ENCODE results near the gene SLC16A2.

Gene SLC16A2
- 0.19 to 0.52 (median 0.52) reads per million in 3 donors for total RNA-seq

DNA sequence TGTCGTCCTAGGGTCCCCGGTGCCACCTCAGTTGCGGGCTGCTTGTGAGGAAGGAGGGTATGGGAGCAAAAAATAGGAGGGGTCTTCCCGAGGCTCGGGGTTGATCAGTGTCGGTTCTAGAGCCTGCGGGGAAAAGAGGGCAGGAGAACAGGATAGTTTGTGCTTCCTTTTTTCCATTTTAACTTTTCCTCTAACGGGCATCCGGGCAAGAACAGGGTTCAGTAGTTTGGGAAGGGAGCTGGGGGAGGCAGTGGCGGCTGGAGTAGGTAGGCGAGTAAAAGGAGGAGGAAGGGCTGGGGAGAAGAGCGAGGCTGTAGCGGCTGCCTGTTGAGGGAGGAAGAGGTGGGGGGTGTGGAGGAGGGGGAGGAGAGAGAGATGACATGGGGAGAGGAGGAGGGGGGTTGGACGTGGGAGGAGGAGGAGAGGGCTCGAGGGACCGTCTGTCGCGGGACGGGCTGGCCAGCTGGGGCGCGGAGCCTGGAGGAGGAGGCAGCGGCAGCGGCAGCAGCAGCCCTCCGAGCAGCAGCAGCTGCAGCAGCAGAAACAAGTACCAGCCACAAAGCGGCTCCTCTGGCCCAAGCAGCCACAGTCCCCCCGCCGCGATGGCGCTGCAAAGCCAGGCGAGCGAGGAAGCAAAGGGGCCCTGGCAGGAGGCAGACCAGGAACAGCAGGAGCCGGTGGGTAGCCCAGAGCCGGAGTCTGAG is at the start of gene SLC16A2:
TSS of gene SLC16A2 (plus strand) at position 458 of the 704 bp plus-strand sequence. CDS start at position 603, 145 bp downstream.
- no peak within 1 kb of the TSS for H3K27ac ChIP-seq (ENCODE audit: insufficient read depth, low read length, poor library complexity, severe bottlenecking)
- H3K36me3 ChIP-seq (ENCODE audit: control insufficient read depth, insufficient read depth, low read length) = no peaks in the 10 kb centered on the region
- peaks cover 5% of the 10 kb centered on the region for H3K27me3 ChIP-seq (replicated peaks; ENCODE audit: control insufficient read depth, insufficient read depth, low read length, poor library complexity, severe bottlenecking)
- peaks cover 5% of the 10 kb centered on the region for H3K4me1 ChIP-seq (ENCODE audit: control insufficient read depth, insufficient read depth, low read length, poor library complexity, severe bottlenecking)
- peak within 1 kb of the TSS; percentile 52 for H3K4me3 ChIP-seq (ENCODE audit: insufficient read depth, low read depth, low read length, poor library complexity, severe bottlenecking)
- H3K9me3 ChIP-seq (ENCODE audit: control insufficient read depth, low read length) = no peaks in the 10 kb centered on the region
- DNase-seq = no peak

GRCh38 chrX:74372272-74372671 is 49.0 kb upstream of the SLC16A2 start:
- Histone ChIP-seq H3K27ac (ENCODE audit: insufficient read depth, low read length, poor library complexity, severe bottlenecking) (no peak overlapping the region), H3K9me3 (ENCODE audit: control insufficient read depth, low read length) (no peaks in the 10 kb centered on the region), H3K27me3 (replicated peaks; ENCODE audit: control insufficient read depth, insufficient read depth, low read length, poor library complexity, severe bottlenecking) (no peaks in the 10 kb centered on the region), H3K4me1 (ENCODE audit: control insufficient read depth, insufficient read depth, low read length, poor library complexity, severe bottlenecking) (no peaks in the 10 kb centered on the region), H3K36me3 (ENCODE audit: control insufficient read depth, insufficient read depth, low read length) (no peaks in the 10 kb centered on the region), H3K4me3 (ENCODE audit: insufficient read depth, low read depth, low read length, poor library complexity, severe bottlenecking) (no peak overlapping the region)
- no peak for DNase-seq

DNA sequence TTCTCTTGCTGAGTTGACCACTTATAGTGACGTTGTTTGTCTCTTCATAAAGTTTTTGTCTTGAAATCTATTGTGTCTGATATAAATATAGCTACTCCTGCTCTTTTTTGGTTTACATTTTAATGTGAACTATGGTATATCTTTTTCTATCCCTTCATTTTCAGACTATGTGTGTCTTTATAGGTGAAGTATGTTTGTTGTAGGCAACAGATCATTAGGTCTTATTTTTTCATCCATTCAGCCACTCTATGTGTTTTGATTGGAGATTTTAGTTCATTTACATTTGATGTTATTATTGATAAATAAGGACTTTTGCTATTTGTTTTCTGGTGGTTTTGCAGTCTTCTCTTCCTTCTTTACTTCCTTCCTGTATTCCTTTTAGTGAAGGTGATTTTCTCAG is 44.0 kb upstream of the SLC16A2 start:
- no peak for DNase-seq
- Histone ChIP-seq H3K27ac (ENCODE audit: insufficient read depth, low read length, poor library complexity, severe bottlenecking) (no peak overlapping the region), H3K4me3 (ENCODE audit: insufficient read depth, low read depth, low read length, poor library complexity, severe bottlenecking) (no peak overlapping the region), H3K9me3 (ENCODE audit: control insufficient read depth, low read length) (no peaks in the 10 kb centered on the region), H3K4me1 (ENCODE audit: control insufficient read depth, insufficient read depth, low read length, poor library complexity, severe bottlenecking) (no peaks in the 10 kb centered on the region), H3K36me3 (ENCODE audit: control insufficient read depth, insufficient read depth, low read length) (no peaks in the 10 kb centered on the region), H3K27me3 (replicated peaks; ENCODE audit: control insufficient read depth, insufficient read depth, low read length, poor library complexity, severe bottlenecking) (no peaks in the 10 kb centered on the region)

DNA sequence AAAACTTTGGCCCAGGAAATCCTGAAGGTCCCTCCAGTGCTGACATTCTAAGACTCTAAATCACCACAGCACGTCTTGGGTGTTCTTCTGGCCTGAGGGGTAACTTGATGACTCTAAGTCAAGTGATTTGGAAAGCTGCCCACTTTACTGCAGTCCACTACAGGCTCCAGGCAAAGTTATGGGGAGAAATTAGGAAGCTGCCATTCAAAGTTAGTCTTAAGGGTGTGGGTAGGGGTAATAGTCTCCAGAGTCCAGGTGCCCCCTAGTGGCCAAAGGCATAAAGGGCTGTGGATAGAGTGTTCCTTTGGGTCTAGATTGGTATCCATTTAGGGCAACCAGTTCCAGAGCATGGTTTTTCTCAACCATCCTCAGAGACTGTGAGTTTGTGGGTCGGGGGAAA is 38.7 kb upstream of the SLC16A2 start:
- no peak overlapping the region for H3K27ac ChIP-seq (ENCODE audit: insufficient read depth, low read length, poor library complexity, severe bottlenecking)
- H3K4me3 ChIP-seq (ENCODE audit: insufficient read depth, low read depth, low read length, poor library complexity, severe bottlenecking) = no peak overlapping the region
- no peaks in the 10 kb centered on the region for H3K36me3 ChIP-seq (ENCODE audit: control insufficient read depth, insufficient read depth, low read length)
- no peaks in the 10 kb centered on the region for H3K4me1 ChIP-seq (ENCODE audit: control insufficient read depth, insufficient read depth, low read length, poor library complexity, severe bottlenecking)
- peak; percentile 0 to 13 (median 12) for DNase-seq
- no peaks in the 10 kb centered on the region for H3K9me3 ChIP-seq (ENCODE audit: control insufficient read depth, low read length)
- H3K27me3 ChIP-seq (replicated peaks; ENCODE audit: control insufficient read depth, insufficient read depth, low read length, poor library complexity, severe bottlenecking) = no peaks in the 10 kb centered on the region

DNA sequence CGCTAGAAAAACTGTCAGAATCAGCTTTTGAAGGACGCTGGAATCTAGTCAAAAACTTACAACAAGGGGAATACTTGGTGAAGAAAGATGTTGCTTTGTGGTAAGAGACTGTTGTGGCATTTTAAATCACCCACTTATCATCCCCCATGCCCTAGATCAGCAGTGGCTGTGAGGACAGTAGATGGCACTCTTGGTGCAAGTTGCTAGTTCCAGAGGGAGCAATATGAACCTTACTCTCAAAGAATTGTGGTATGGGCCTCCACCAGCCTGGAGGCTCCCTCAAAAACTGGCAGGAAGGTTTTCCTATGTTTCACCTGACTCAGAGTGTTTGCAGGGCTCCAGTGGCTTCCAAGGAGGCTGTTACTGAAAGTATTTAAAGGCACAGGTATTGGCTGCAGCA is 37.7 kb upstream of the SLC16A2 start:
- H3K9me3 ChIP-seq (ENCODE audit: control insufficient read depth, low read length) = no peaks in the 10 kb centered on the region
- H3K36me3 ChIP-seq (ENCODE audit: control insufficient read depth, insufficient read depth, low read length) = no peaks in the 10 kb centered on the region
- no peaks in the 10 kb centered on the region for H3K4me1 ChIP-seq (ENCODE audit: control insufficient read depth, insufficient read depth, low read length, poor library complexity, severe bottlenecking)
- H3K4me3 ChIP-seq (ENCODE audit: insufficient read depth, low read depth, low read length, poor library complexity, severe bottlenecking) = no peak overlapping the region
- DNase-seq = no peak
- no peaks in the 10 kb centered on the region for H3K27me3 ChIP-seq (replicated peaks; ENCODE audit: control insufficient read depth, insufficient read depth, low read length, poor library complexity, severe bottlenecking)
- H3K27ac ChIP-seq (ENCODE audit: insufficient read depth, low read length, poor library complexity, severe bottlenecking) = no peak overlapping the region

- Histone ChIP-seq H3K36me3 (ENCODE audit: control insufficient read depth, insufficient read depth, low read length) (no peaks in the 10 kb centered on the region), H3K4me3 (ENCODE audit: insufficient read depth, low read depth, low read length, poor library complexity, severe bottlenecking) (no peak overlapping the region), H3K4me1 (ENCODE audit: control insufficient read depth, insufficient read depth, low read length, poor library complexity, severe bottlenecking) (no peaks in the 10 kb centered on the region), H3K27me3 (replicated peaks; ENCODE audit: control insufficient read depth, insufficient read depth, low read length, poor library complexity, severe bottlenecking) (no peaks in the 10 kb centered on the region), H3K9me3 (ENCODE audit: control insufficient read depth, low read length) (no peaks in the 10 kb centered on the region), H3K27ac (ENCODE audit: insufficient read depth, low read length, poor library complexity, severe bottlenecking) (no peak overlapping the region)
- DNase-seq = no peak
Measured at GRCh38 chrX:74389016-74389722, 32.1 kb upstream of the SLC16A2 start.

- H3K9me3 ChIP-seq (ENCODE audit: control insufficient read depth, low read length) = no peaks in the 10 kb centered on the region
- H3K4me1 ChIP-seq (ENCODE audit: control insufficient read depth, insufficient read depth, low read length, poor library complexity, severe bottlenecking) = no peaks in the 10 kb centered on the region
Measured at GRCh38 chrX:74395556-74395955, 25.7 kb upstream of the SLC16A2 start.

DNA sequence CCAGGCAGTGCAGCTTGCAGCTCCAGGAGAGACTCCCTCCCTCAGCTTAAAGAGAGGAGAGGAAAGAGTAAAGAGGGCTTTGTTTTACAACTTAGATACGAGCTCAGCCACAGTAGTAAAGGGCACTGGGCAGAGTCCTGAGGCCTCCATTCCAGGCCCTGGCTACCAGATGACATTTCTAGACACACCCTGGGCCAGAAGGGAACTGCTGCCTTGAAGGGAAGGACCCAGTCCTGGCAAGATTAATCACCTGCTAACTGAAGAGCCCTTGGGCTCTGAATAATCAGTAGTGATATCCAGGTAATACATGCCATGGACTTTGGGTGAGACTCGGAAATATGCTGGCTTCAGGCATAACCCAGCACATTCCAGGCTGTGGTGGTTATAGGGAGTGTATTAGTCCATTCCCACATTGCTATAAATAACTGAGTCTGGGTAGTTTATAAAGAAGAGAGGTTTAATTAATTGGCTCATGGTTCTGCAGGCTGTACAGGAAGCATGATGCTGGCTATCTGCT is 15.3 kb upstream of the SLC16A2 start:
- no peak overlapping the region for H3K4me3 ChIP-seq (ENCODE audit: insufficient read depth, low read depth, low read length, poor library complexity, severe bottlenecking)
- no peaks in the 10 kb centered on the region for H3K9me3 ChIP-seq (ENCODE audit: control insufficient read depth, low read length)
- no peak for DNase-seq
- H3K27ac ChIP-seq (ENCODE audit: insufficient read depth, low read length, poor library complexity, severe bottlenecking) = no peak overlapping the region
- H3K4me1 ChIP-seq (ENCODE audit: control insufficient read depth, insufficient read depth, low read length, poor library complexity, severe bottlenecking) = no peaks in the 10 kb centered on the region
- peaks cover 3% of the 10 kb centered on the region for H3K27me3 ChIP-seq (replicated peaks; ENCODE audit: control insufficient read depth, insufficient read depth, low read length, poor library complexity, severe bottlenecking)
- H3K36me3 ChIP-seq (ENCODE audit: control insufficient read depth, insufficient read depth, low read length) = no peaks in the 10 kb centered on the region

More at GRCh38 chrX:74395556-74395955, 25.7 kb upstream of the SLC16A2 start:
- DNase-seq = no peak
- H3K4me3 ChIP-seq (ENCODE audit: insufficient read depth, low read depth, low read length, poor library complexity, severe bottlenecking) = no peak overlapping the region
- H3K27me3 ChIP-seq (replicated peaks; ENCODE audit: control insufficient read depth, insufficient read depth, low read length, poor library complexity, severe bottlenecking) = no peaks in the 10 kb centered on the region
- no peaks in the 10 kb centered on the region for H3K36me3 ChIP-seq (ENCODE audit: control insufficient read depth, insufficient read depth, low read length)
- no peak overlapping the region for H3K27ac ChIP-seq (ENCODE audit: insufficient read depth, low read length, poor library complexity, severe bottlenecking)

GRCh38 chrX:74408304-74408703 is 13.0 kb upstream of the SLC16A2 start:
- Histone ChIP-seq H3K4me3 (ENCODE audit: insufficient read depth, low read depth, low read length, poor library complexity, severe bottlenecking) (no peak overlapping the region), H3K36me3 (ENCODE audit: control insufficient read depth, insufficient read depth, low read length) (no peaks in the 10 kb centered on the region)
- DNase-seq = no peak

GRCh38 chrX:74419864-74420195 is 1.5 kb upstream of the SLC16A2 start:
- Histone ChIP-seq H3K4me3 (ENCODE audit: insufficient read depth, low read depth, low read length, poor library complexity, severe bottlenecking) (peak overlapping the region; percentile 52), H3K27ac (ENCODE audit: insufficient read depth, low read length, poor library complexity, severe bottlenecking) (no peak overlapping the region), H3K27me3 (replicated peaks; ENCODE audit: control insufficient read depth, insufficient read depth, low read length, poor library complexity, severe bottlenecking) (peaks cover 5% of the 10 kb centered on the region), H3K4me1 (ENCODE audit: control insufficient read depth, insufficient read depth, low read length, poor library complexity, severe bottlenecking) (peaks cover 5% of the 10 kb centered on the region), H3K9me3 (ENCODE audit: control insufficient read depth, low read length) (no peaks in the 10 kb centered on the region), H3K36me3 (ENCODE audit: control insufficient read depth, insufficient read depth, low read length) (no peaks in the 10 kb centered on the region)
- no peak for DNase-seq

More at GRCh38 chrX:74408304-74408703, 13.0 kb upstream of the SLC16A2 start:
- Histone ChIP-seq H3K4me1 (ENCODE audit: control insufficient read depth, insufficient read depth, low read length, poor library complexity, severe bottlenecking) (no peaks in the 10 kb centered on the region), H3K27me3 (replicated peaks; ENCODE audit: control insufficient read depth, insufficient read depth, low read length, poor library complexity, severe bottlenecking) (no peaks in the 10 kb centered on the region), H3K27ac (ENCODE audit: insufficient read depth, low read length, poor library complexity, severe bottlenecking) (no peak overlapping the region), H3K9me3 (ENCODE audit: control insufficient read depth, low read length) (no peaks in the 10 kb centered on the region)
